AG09319 (cell line): ENCODE data around the gene CRACDL.

Source experiments
- DNase-seq: peaks from one replicate; pipeline ENCODE4 v3.0.0-alpha.2; 2010; ENCODE audit warnings: low read depth; ENCODE audit errors: extremely low read depth
- TF ChIP-seq, protein P1 (sequence below): IDR thresholded peaks from 2 replicates; pipeline ENCODE4 v1.5.1; 2011; ENCODE audit warnings: low read depth, mild to moderate bottlenecking, inconsistent platforms, low read length, moderate library complexity

Gene CRACDL

DNA sequence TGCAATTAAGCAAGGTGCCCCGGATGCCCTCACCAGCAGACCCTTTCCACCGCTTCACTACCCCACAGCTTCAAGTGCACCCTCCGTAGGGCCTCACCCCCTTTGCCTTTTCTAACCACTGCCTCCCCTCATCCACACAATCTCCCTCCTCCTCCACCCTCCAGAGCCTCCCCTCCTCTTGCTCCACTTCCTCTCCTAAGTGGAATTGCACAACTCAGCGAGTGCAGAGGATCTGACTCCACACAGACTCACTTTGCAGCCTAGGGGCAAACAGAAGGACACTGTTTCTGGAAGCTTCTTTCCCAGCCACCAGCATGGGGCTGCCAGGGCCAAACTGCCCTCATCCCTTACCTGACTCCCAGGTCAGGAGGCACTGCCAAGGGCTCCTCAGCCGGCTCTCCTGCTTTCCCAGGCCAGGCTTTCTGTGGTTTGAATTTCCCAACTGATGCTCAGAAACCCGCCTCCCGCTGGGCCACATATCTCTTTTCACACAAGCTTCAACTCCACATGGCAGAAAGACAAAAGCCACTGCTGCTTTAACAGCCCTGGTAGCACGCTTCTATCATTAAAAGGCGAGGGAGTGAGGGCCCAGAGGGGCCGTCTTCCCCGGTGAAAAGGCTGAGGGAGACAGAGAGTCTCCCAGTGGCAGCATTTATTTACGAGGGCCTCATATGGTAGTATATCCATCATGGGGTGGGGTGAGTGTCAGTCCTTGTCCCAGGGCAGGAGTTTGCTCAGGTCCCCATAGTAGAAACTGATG is 130.4 kb downstream of the CRACDL start:
- DNase-seq: peak; percentile 5
- TF ChIP-seq, protein P1, sequence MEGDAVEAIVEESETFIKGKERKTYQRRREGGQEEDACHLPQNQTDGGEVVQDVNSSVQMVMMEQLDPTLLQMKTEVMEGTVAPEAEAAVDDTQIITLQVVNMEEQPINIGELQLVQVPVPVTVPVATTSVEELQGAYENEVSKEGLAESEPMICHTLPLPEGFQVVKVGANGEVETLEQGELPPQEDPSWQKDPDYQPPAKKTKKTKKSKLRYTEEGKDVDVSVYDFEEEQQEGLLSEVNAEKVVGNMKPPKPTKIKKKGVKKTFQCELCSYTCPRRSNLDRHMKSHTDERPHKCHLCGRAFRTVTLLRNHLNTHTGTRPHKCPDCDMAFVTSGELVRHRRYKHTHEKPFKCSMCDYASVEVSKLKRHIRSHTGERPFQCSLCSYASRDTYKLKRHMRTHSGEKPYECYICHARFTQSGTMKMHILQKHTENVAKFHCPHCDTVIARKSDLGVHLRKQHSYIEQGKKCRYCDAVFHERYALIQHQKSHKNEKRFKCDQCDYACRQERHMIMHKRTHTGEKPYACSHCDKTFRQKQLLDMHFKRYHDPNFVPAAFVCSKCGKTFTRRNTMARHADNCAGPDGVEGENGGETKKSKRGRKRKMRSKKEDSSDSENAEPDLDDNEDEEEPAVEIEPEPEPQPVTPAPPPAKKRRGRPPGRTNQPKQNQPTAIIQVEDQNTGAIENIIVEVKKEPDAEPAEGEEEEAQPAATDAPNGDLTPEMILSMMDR: no peak

- TF ChIP-seq, protein P1: no peak
- DNase-seq: no peak
Measured at GRCh38 chr2:98804736-98805135, 131.3 kb downstream of the CRACDL start.

DNA sequence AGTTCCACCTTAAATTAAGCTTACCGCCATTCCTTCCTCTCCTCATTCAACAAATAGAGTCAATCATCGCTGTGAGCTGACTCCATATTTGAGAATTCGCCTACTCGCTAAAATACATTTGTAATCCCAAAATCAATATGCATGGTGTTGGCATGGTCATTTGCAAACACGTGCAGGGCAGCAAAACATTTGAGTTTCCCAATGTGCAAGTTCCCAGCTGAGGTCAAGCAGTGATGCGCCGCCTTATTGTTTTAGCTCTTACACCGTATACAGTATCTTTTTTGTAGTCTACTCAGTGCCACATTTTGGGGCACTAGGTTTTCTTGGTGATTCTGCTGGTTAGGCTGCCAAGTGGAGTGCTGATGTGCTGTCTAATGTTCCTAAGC is 131.8 kb downstream of the CRACDL start:
- DNase-seq: no peak

DNA sequence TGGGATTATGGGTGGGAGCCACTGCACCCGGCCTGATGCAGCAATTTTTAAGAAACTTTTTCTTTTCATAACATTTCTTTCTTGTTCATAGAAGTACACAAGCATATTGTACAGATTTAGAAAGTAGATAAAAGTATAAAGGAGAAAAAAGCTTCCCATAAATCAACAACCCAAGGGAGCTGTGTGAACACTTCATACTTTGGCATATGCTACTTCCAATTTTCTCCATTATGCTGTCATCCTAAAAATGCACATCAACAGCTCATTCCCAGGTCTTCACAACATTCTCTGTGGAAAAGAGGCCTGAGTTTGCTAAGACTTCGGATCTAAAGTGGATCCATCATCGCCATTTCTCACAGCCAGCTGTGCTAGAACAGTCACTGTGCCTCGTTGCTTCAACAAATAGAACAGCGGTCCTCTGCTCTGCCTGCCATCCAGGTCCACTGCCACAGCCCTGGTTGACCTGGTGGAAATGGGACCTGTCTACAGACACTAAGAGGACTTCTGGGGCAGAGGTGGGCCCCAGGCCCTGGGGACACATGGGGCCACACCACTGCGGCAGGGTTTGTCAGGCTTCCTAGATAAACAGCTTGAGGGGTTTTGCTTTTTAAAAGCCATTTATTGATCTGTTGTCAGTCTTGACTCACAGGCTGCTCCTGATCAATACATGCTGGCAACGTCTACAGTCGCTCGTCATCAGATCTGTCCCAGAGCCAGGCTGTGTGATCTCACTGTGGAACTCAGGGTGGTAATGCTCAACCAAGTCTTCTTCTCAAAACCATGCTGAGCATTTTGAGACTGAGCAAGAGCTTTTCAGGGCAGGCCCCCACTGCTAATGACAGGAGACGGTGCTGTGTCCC is 132.4 kb downstream of the CRACDL start:
- DNase-seq: no peak
- TF ChIP-seq, protein P1: no peak

More for the DNA sequence above, 131.8 kb downstream of the CRACDL start:
- TF ChIP-seq, protein P1: no peak

DNA sequence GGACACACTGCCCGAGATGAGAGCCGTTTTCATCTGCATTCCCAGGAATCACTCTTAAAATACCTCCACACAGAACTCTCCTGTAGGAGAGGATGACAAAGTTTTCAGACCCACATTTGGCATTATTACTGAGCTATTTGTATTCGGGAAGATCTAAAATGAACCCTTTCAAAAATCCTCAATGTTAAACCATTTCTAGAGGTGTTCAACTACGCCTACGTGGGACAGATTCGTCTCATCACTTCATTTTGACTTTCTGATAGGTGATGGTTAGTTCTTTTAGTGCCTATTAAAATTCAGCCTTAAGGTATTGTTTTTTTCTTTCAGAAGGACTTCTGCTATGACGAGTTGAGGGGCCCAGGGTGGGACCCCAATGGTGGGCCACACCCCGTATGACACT is 133.7 kb downstream of the CRACDL start:
- TF ChIP-seq, protein P1: no peak
- DNase-seq: no peak

DNA sequence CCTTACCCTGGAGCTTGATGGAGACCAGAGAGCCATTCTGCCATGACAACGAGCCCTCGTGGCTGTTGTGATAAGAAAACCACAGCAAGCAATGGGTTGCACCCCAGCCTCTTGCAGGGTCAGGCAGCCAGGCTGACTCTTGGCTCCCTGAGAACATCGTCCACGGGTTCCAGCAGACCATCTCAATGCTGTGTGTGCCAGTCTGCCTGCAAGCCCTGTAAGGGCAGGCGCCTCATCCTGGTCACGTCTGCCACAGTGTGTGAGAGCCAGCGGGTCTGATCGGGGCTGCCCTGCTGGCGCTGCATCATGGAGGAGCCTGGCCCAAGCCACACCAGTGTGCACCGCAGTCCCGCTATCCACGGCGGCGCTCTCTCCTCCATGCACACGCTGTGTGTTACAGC is 134.1 kb downstream of the CRACDL start:
- TF ChIP-seq, protein P1: no peak
- no peak for DNase-seq

GRCh38 chr2:98801286-98801685 is 134.7 kb downstream of the CRACDL start:
- no peak for DNase-seq

More at GRCh38 chr2:98801286-98801685, 134.7 kb downstream of the CRACDL start:
- TF ChIP-seq, protein P1: no peak
